Sigmoid colon (tissue), 4 donors: ENCODE data around the gene LPCAT1.

Source experiments
- CTCF ChIP-seq, 4 experiments: fragments of 450-650 bp in 3 of 4; fragments of 200-600 bp in 1 of 4; IDR thresholded peaks; one replicate each; pipeline ENCODE4 v1.5.1; 2016 to 2019; ENCODE audit warnings: antibody characterized with exemption in 4 of 4, mild to moderate bottlenecking in 3 of 4, moderate library complexity in 2 of 4
- EP300 ChIP-seq, 4 donors: sonication (generic); formaldehyde crosslinking; IDR thresholded peaks; one replicate each; pipeline ENCODE4 v1.6.1; 2017; ENCODE audit warnings: antibody characterized with exemption in 4 of 4
- POLR2A ChIP-seq, 2 donors: fragments of 450-650 bp; IDR thresholded peaks; one replicate each; pipeline ENCODE4 v1.6.1; 2016; ENCODE audit warnings: antibody characterized with exemption in 2 of 2, mild to moderate bottlenecking in 2 of 2, moderate library complexity in 2 of 2
- POLR2AphosphoS5 ChIP-seq, 4 donors: sonication (generic); formaldehyde crosslinking; IDR thresholded peaks; one replicate each; pipeline ENCODE4 v1.6.1; 2017; ENCODE audit warnings: antibody characterized with exemption in 4 of 4

GRCh38 chr5:1535646-1536045, 11.9 kb upstream of the LPCAT1 start:
- no peak for TF ChIP-seq CTCF (IDR thresholded peaks at IDR 0.05)
- TF ChIP-seq EP300 (IDR thresholded peaks at IDR 0.05): no peak
- no peak for TF ChIP-seq POLR2A (IDR thresholded peaks at IDR 0.05)
- TF ChIP-seq POLR2AphosphoS5 (IDR thresholded peaks at IDR 0.05): no peak
